Subcutaneous abdominal adipose tissue (tissue), 5 donors: Measurements from ENCODE around the gene ZFYVE27.

Source experiments
- H3K27ac ChIP-seq: one replicate; pipeline ENCODE4 v1.7.0; 2013; ENCODE audit warnings: low read depth, mild to moderate bottlenecking, inconsistent platforms, low read length, moderate library complexity
- H3K27me3 ChIP-seq, 5 donors: one replicate each; pipeline ENCODE4 v1.7.0; 2013; ENCODE audit warnings: low read length in 5 of 5, inconsistent platforms in 1 of 5; ENCODE audit not compliant: control insufficient read depth in 5 of 5, insufficient read depth in 4 of 5
- H3K36me3 ChIP-seq, 5 donors: one replicate each; pipeline ENCODE4 v1.7.0; 2013; ENCODE audit warnings: low read length in 5 of 5; ENCODE audit not compliant: control insufficient read depth in 5 of 5, insufficient read depth in 5 of 5
- H3K4me1 ChIP-seq, 5 donors: one replicate each; pipeline ENCODE4 v1.7.0; 2013; ENCODE audit warnings: low read length in 5 of 5, mild to moderate bottlenecking in 3 of 5, moderate library complexity in 1 of 5; ENCODE audit not compliant: control insufficient read depth in 5 of 5, insufficient read depth in 5 of 5
- H3K4me3 ChIP-seq, 5 donors: one replicate each; pipeline ENCODE4 v1.7.0; 2013; ENCODE audit warnings: low read length in 5 of 5, low read depth in 1 of 5
- H3K9ac ChIP-seq, 5 donors: one replicate each; pipeline ENCODE4 v1.7.0; 2013; ENCODE audit warnings: low read length in 5 of 5, mild to moderate bottlenecking in 4 of 5, moderate library complexity in 3 of 5
- H3K9me3 ChIP-seq, 5 donors: one replicate each; pipeline ENCODE4 v1.7.0; 2013; ENCODE audit warnings: low read length in 5 of 5; ENCODE audit not compliant: control insufficient read depth in 5 of 5
- donor health status: healthy.
- donor health status: healthy.
- donor health status: healthy.
- donor health status: healthy.
- donor health status: healthy.

The ZFYVE27 gene

DNA sequence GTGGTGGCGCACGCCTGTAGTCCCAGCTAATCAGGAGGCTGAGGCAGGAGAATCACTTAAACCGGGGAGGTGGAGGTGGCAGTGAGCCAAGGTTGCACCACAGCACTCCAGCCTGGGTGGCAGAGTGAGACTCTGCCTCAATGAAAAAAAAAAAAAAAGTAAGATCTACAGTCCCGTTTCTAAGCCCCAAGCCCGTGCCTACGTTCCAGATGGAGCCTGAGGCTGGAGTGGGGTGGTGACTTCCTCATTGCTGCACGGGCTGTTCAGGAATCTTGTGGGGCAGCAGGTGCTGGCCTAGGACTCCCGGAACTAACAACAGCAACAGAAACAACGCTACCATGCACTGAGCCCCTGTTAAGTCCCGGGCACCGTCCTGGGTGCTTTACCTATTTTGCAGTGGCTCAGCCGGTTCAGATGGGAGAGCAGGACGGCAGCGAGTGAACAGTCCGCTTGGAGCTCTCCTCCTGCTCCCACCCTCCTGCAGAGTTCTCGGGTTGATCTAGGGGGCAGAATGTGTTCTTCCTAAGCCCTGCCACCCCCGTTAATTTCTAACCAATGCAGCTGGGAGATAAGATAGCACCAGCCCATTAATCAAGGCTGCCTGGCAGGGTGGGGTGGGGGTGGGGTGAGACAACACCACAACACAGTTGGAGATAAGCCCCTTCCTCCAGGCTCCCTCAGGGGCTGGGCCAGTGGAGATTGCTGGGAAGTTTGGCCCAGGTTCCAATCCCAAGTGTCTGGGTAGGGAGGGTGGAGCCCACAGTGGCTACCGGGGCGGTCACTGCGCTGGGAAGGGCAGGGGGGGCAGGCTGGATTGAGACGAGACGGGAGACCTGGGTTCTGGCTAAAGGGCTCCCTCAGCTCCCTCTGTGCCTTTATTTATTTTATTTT is 51.9 kb downstream of the ZFYVE27 start:
- Histone ChIP-seq H3K4me3 (peak overlapping the region in 3 of 5 donors; percentile 7 to 61 (median 47)), H3K4me1 (peaks cover 2 to 12% (median 9%) of the 10 kb centered on the region in 5 donors), H3K27me3 (peaks cover 3 to 20% (median 8%) of the 10 kb centered on the region in 5 donors), H3K9ac (peak overlapping the region in 1 of 5 donors; percentile 31), H3K9me3 (no peaks in the 10 kb centered on the region), H3K36me3 (no peaks in the 10 kb centered on the region), H3K27ac (no peak overlapping the region)

DNA sequence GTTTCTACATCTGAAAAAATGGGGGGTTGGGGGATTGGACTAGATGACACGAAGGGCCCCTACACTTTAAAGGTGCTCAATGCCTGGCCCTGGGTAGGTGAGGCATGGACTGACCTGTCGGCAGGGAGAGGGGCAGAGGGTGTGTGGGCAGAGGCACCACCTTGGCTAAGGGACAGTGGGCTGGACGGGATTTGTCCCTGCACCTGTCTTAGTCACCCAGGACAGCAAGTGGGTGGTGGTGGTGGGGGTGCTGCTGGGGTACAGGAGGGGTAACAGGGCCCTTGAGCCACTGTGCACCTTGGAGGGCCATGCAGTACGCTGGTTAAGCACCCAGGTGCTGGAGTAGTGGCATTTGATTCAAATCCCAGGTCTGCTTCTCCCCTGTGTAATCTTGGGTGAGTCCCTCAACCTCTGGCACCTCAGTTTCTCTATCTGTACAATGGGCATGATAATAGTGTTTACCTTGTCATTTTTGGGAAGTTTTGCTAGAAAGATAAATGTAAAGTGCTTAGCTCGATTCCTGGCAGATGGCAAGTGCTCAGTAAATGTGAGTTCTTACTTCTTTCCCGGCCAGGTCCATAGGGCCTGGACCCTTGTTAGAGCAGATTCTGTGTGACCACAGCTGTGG is 53.0 kb downstream of the ZFYVE27 start:
- Histone ChIP-seq H3K4me1 (peaks cover 2 to 12% (median 9%) of the 10 kb centered on the region in 5 donors), H3K27me3 (peaks cover 3 to 20% (median 8%) of the 10 kb centered on the region in 5 donors), H3K4me3 (no peak overlapping the region), H3K9ac (no peak overlapping the region), H3K27ac (no peak overlapping the region), H3K9me3 (no peaks in the 10 kb centered on the region), H3K36me3 (no peaks in the 10 kb centered on the region)

DNA sequence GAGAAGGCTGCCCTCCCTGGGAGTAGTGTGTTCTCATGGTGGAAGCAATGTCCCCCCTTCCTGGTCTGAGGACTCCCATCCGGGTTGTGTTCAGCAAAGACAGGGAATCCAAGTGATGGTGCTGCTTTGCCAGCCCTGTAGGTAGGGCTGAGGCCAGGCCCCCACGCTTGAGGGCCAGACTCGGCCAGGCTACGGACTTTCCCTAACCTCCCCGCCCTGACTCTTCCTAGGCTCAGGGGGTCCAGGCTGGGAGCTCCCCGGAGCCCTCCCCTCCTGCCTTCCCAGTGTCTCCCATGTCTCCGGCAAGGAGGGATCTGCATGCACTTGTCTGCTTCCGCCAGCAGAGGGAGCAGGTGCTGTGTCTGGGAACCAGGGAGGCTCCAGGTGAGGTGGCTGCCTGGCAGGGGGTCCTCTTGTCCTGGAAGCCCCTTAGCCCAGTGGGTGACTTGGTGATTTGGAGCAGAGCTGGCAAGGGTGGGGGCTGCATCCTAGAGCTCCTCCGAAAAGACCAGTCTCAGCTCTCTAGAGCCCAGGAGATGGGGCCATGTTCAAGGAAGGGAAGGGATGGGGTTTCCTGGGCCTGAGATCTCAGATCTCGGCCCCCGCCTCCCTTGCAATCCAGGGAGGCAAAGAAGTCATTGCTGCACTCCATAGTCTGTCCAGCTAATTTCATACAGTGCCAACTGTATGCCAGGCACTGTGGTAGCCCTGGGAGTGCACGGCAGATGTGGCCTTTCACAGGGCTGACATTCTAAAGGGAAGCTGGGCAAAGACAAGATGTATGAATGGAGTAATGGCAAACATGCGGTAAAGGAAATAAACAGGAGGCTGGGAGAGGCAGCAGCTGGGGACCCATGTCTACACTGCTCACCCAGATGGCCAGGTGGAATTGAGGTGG is 55.1 kb downstream of the ZFYVE27 start:
- H3K36me3 ChIP-seq, result no peaks in the 10 kb centered on the region
- H3K27ac ChIP-seq, result no peak overlapping the region
- no peak overlapping the region for H3K4me3 ChIP-seq
- peaks cover 3 to 22% (median 8%) of the 10 kb centered on the region in 5 donors for H3K27me3 ChIP-seq
- peaks cover 2 to 16% (median 9%) of the 10 kb centered on the region in 5 donors for H3K4me1 ChIP-seq
- H3K9me3 ChIP-seq, result no peaks in the 10 kb centered on the region
- no peak overlapping the region for H3K9ac ChIP-seq

DNA sequence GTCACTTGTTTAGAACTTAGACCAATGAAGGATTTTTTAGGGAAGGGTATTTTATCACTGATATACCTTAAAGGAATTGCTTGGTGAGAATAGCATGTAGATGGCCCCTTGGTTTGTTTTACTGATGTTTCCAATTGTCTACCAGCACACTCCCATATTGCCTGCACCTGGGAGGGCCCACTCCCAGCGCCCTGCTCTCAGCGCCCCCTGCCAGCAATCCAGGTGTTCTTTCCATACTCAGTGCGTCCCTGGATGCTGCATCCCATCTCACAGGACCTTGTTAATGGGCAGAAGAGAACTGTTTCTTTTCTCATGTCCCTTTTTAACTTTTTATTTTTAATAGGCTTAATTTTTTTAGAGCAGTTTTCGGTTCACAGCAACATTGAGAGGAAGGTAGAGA is 59.0 kb downstream of the ZFYVE27 start:
- H3K36me3 ChIP-seq, result no peaks in the 10 kb centered on the region
- H3K27ac ChIP-seq, result no peak overlapping the region
- H3K27me3 ChIP-seq, result peaks cover 3 to 17% (median 13%) of the 10 kb centered on the region in 5 donors
- H3K9ac ChIP-seq, result no peak overlapping the region
- peaks cover 0 to 7% (median 2%) of the 10 kb centered on the region in 5 donors for H3K4me1 ChIP-seq
- H3K9me3 ChIP-seq, result peaks cover 3 to 12% (median 8%) of the 10 kb centered on the region in 5 donors
- no peak overlapping the region for H3K4me3 ChIP-seq

DNA sequence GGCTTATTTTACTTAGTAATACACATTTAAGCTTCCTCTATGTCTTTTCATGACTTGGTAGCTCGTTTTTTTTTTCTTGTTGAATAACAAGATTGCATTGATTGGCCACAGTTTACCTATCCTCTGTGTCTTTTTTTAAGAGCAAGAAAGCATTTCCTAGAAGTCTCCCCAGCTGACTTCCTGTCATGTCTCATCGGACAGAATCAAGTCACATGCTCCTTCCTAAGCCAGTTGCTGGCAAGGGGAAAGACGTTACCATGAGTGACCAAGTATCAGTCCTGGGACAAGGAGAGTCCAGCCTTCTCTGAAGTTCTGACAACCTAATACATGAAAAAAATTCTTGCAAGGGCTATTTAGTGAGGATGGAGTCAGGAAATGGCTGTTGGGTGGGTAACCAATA is 59.7 kb downstream of the ZFYVE27 start:
- no peak overlapping the region for H3K9ac ChIP-seq

DNA sequence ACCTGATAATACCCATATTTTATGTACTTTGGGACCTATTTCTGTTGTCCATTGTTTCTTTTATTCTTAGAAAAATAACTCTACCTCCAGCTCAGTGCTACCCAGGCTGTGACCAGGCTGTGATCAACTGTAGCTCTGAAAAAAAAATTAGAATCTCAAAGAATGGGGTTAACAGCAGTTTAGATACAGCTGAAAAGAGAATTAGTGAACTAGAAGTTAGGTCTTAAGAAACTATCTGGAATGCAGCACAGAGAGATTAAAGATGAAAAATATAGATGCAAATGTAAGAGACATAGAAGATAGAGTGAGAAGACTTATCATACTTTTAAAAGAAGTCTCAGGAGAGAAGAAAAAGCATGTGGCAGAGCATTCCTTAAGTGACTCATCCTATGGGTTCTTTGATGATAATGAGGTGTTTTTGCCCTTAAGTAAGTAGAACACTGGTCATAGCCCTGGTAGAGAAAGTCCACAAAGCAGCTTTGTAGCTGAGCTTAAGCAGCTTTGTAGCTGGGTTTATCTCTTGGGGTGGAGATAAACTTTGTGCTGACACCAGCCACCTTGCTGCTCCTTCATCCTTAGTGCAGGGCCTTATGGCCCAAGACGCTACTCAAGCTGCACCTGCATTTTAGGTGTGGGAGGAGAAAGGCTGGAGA is 62.2 kb downstream of the ZFYVE27 start:
- Histone ChIP-seq H3K9ac (no peak overlapping the region), H3K4me3 (no peak overlapping the region), H3K9me3 (peaks cover 3 to 12% (median 8%) of the 10 kb centered on the region in 5 donors), H3K27ac (no peak overlapping the region), H3K4me1 (peaks cover 0 to 3% (median 0%) of the 10 kb centered on the region in 5 donors), H3K27me3 (peaks cover 0 to 13% (median 6%) of the 10 kb centered on the region in 5 donors), H3K36me3 (no peaks in the 10 kb centered on the region)

More for the DNA sequence above, 59.7 kb downstream of the ZFYVE27 start:
- Histone ChIP-seq H3K36me3 (no peaks in the 10 kb centered on the region), H3K9me3 (peaks cover 3 to 12% (median 8%) of the 10 kb centered on the region in 5 donors), H3K27me3 (peaks cover 3 to 13% (median 8%) of the 10 kb centered on the region in 5 donors), H3K4me3 (no peak overlapping the region), H3K4me1 (peaks cover 0 to 6% (median 0%) of the 10 kb centered on the region in 5 donors), H3K27ac (no peak overlapping the region)

DNA sequence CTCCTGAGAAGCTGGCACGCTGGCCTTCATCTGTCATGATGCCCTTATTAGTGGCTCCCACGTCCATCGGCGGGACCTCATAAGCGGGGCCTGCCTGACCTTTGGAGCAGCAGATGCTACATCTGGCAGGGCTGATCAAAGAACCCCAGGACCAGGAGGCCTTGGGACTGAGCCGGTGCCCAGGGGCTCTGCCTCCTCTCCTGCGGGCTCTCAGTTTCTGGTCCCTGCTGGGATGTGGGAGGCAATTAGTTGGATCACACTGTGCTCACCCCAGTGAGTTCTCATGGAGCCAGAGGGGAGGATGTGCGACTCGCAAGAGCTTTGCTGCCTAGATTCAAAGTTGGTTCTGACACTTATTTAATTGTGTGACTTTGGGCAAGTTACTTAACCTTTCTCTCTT is 63.5 kb downstream of the ZFYVE27 start:
- H3K36me3 ChIP-seq, result no peaks in the 10 kb centered on the region
- peaks cover 0 to 13% (median 6%) of the 10 kb centered on the region in 5 donors for H3K27me3 ChIP-seq
- H3K4me3 ChIP-seq, result no peak overlapping the region
- peaks cover 0 to 6% (median 3%) of the 10 kb centered on the region in 5 donors for H3K4me1 ChIP-seq
- H3K27ac ChIP-seq, result no peak overlapping the region
- H3K9me3 ChIP-seq, result peaks cover 3 to 12% (median 8%) of the 10 kb centered on the region in 5 donors
- no peak overlapping the region for H3K9ac ChIP-seq

DNA sequence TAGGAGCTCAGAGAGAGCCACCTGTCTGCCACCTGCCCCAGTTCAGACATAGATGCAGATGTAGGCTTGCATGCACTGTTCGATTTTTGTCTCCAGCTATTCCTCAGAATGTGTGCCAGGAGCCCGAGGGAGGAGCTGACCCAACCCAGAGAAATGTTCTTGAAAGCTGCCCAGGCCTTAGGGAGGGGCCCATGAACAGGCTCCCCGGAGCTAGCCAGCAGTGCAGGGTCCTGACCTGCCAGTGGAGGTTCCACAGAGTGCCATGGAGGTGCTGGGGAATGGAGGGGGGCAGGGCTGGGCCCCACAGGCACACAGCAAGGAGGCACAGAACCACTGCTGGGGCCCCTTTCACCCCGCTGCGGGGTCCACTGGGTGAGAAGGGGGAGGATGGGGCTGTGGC is 64.5 kb downstream of the ZFYVE27 start:
- peaks cover 0 to 12% (median 3%) of the 10 kb centered on the region in 5 donors for H3K4me1 ChIP-seq
- H3K4me3 ChIP-seq, result no peak overlapping the region
- H3K9ac ChIP-seq, result no peak overlapping the region
- H3K27me3 ChIP-seq, result peaks cover 0 to 13% (median 6%) of the 10 kb centered on the region in 5 donors
- H3K27ac ChIP-seq, result no peak overlapping the region
- H3K36me3 ChIP-seq, result no peaks in the 10 kb centered on the region
- peaks cover 3 to 12% (median 8%) of the 10 kb centered on the region in 5 donors for H3K9me3 ChIP-seq
